HAP-1 (cell line): ENCODE measurements around the gene FN1.
"Not testable (repeated sequence)": the region's sequence is repeated elsewhere in the genome, so short reads cannot be mapped to it uniquely, and the experiment has no call there.

Source experiments
- DNase-seq, 2 experiments: peaks; one replicate each; pipeline ENCODE4 v3.0.0-alpha.2; 2016 to 2020; ENCODE audit warnings: low spot score in 2 of 2
- H3K27me3 ChIP-seq: fragments of 250-450 bp; sonication (Bioruptor Pico); 2 replicates; pipeline ENCODE4 v1.5.1; 2020; ENCODE audit warnings: low read depth, mild to moderate bottlenecking, moderate library complexity
- H3K36me3 ChIP-seq: fragments of 250-450 bp; sonication (Bioruptor Pico); replicated peaks from 2 replicates; pipeline ENCODE4 v1.5.1; 2020; ENCODE audit warnings: mild to moderate bottlenecking
- H3K4me1 ChIP-seq: fragments of 250-450 bp; sonication (Bioruptor Pico); 2 replicates; pipeline ENCODE4 v1.5.1; 2020; ENCODE audit warnings: mild to moderate bottlenecking
- H3K4me3 ChIP-seq: fragments of 250-450 bp; sonication (Bioruptor Pico); 2 replicates; pipeline ENCODE4 v1.5.1; 2020; ENCODE audit warnings: mild to moderate bottlenecking, moderate library complexity
- H3K9me3 ChIP-seq: fragments of 250-450 bp; sonication (Bioruptor Pico); 2 replicates; pipeline ENCODE4 v1.5.1; 2020; ENCODE audit warnings: mild to moderate bottlenecking, moderate library complexity
- in situ Hi-C: fragments of 300-500 bp; cut with MboI; formaldehyde crosslinking; loops from 3 replicates; pipeline ENCODE4 v1.14.3; 2020; ENCODE audit warnings: low sequenced_read_pairs, inconsistent platforms, mixed read lengths

FN1 gene

DNA sequence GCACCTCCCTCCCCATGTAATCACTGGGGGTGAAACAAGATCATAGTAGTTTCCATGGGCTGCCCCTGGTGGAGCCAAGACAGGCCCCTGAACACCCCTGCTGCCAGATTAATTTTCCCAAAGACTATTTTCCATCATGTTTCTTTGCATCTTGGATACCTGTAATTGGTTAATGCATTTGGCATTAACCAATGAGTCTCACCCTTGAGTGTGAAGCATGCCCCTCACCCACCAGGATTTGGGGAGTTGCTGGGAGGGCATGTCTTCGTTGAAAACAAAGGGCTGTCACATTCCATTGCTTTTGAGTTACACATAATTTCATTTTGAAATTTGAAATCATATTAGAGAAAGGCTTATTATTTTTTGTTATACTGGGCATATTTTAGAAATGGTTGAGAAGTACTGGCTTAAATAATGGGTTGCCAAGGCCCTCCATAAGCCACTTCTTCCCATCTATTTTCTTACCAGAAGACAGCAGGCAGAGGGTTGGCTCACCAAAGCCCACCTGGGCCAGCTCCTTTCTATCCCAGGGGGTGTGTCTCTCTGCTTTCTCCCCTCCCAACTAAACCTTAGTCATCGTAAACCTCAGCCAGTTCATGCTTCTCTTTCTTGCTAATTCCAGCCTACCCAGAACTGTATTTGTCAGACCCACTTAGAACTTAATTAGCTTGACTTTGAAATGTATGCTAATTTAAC is 72.3 kb downstream of the FN1 start:
- H3K4me1 ChIP-seq: peaks cover 10% of the 10 kb centered on the region
- peaks cover 42% of the 10 kb centered on the region for H3K36me3 ChIP-seq
- DNase-seq: no peak
- no peak overlapping the region for H3K4me3 ChIP-seq
- in situ Hi-C loops: no loop called here
- H3K27me3 ChIP-seq: no peaks in the 10 kb centered on the region
- no peaks in the 10 kb centered on the region for H3K9me3 ChIP-seq

GRCh38 chr2:215363039-215363438 is 72.8 kb downstream of the FN1 start:
- no peaks in the 10 kb centered on the region for H3K9me3 ChIP-seq
- no peaks in the 10 kb centered on the region for H3K27me3 ChIP-seq
- H3K4me3 ChIP-seq: no peak overlapping the region
- in situ Hi-C loops: no loop called here
- H3K36me3 ChIP-seq: peaks cover 42% of the 10 kb centered on the region
- H3K4me1 ChIP-seq: peaks cover 5% of the 10 kb centered on the region
- DNase-seq: no peak

GRCh38 chr2:215362562-215362904 is 73.3 kb downstream of the FN1 start:
- in situ Hi-C loops: no loop called here
- DNase-seq: no peak
- Histone ChIP-seq H3K4me1 (no peaks in the 10 kb centered on the region), H3K36me3 (peaks cover 42% of the 10 kb centered on the region), H3K9me3 (no peaks in the 10 kb centered on the region), H3K27me3 (no peaks in the 10 kb centered on the region), H3K4me3 (no peak overlapping the region)

GRCh38 chr2:215361876-215362561 is 73.8 kb downstream of the FN1 start:
- Histone ChIP-seq H3K27me3 (no peaks in the 10 kb centered on the region), H3K36me3 (peaks cover 42% of the 10 kb centered on the region), H3K4me3 (no peak overlapping the region), H3K4me1 (no peaks in the 10 kb centered on the region), H3K9me3 (no peaks in the 10 kb centered on the region)
- in situ Hi-C loops: no loop called here
- no peak for DNase-seq

GRCh38 chr2:215361211-215361875 is 74.5 kb downstream of the FN1 start:
- no peak for DNase-seq
- H3K4me3 ChIP-seq: no peak overlapping the region
- H3K36me3 ChIP-seq: peaks cover 39% of the 10 kb centered on the region
- H3K4me1 ChIP-seq: no peaks in the 10 kb centered on the region
- H3K9me3 ChIP-seq: no peaks in the 10 kb centered on the region
- in situ Hi-C loops: no loop called here
- no peaks in the 10 kb centered on the region for H3K27me3 ChIP-seq

DNA sequence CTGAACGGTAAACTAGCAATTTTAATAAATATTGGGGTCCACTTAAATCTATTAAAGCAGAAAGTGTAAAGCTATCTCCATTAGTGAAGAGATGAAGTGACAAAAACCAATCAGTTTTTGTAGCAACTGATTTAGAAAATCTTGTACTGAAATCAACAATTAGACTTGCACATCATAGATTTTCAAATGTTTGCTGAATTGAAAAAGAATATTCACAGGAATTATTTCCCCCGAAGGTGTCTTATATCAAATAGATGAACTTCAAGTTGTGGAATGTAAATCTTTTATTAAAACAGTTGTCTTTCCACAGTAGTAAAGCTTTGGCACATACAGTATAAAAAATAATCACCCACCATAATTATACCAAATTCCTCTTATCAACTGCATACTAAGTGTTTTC is 75.3 kb downstream of the FN1 start:
- H3K36me3 ChIP-seq: peaks cover 39% of the 10 kb centered on the region
- no peak overlapping the region for H3K4me3 ChIP-seq
- no peaks in the 10 kb centered on the region for H3K9me3 ChIP-seq
- DNase-seq: no peak
- no peaks in the 10 kb centered on the region for H3K4me1 ChIP-seq
- in situ Hi-C loops: no loop called here
- no peaks in the 10 kb centered on the region for H3K27me3 ChIP-seq

DNA sequence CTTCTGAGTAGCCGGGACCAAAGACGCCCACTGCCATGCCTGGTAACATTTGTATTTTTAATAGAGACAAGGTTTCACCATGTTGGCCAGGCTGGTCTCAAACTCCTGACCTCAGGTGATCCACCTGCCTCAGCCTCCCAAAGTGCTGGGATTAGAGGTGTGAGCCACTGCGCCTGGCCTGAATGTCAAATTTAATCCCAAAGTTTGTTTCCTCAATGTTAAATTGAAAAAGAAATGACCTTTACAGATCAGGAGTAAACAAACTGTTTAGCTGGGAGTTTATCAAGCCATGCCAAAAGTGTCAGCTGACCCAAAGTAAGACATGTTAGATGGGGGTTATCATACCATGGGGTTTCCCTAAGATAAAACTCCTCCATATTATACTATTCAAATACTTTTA is 75.8 kb downstream of the FN1 start:
- DNase-seq, in situ Hi-C loops, H3K27me3 ChIP-seq, H3K4me3 ChIP-seq, H3K9me3 ChIP-seq, H3K4me1 ChIP-seq: not testable (repeated sequence)
- peaks cover 35% of the 10 kb centered on the region for H3K36me3 ChIP-seq

- no peak for DNase-seq
- in situ Hi-C loops: no loop called here
- H3K4me1 ChIP-seq: no peaks in the 10 kb centered on the region
- H3K36me3 ChIP-seq: peaks cover 30% of the 10 kb centered on the region
- no peak overlapping the region for H3K4me3 ChIP-seq
- no peaks in the 10 kb centered on the region for H3K9me3 ChIP-seq
- H3K27me3 ChIP-seq: no peaks in the 10 kb centered on the region
Measured at GRCh38 chr2:215359576-215359922, 76.3 kb downstream of the FN1 start.

GRCh38 chr2:215358891-215359575 is 76.8 kb downstream of the FN1 start:
- Histone ChIP-seq H3K9me3 (no peaks in the 10 kb centered on the region), H3K27me3 (no peaks in the 10 kb centered on the region), H3K4me1 (no peaks in the 10 kb centered on the region), H3K4me3 (no peak overlapping the region), H3K36me3 (peaks cover 27% of the 10 kb centered on the region)
- no peak for DNase-seq
- in situ Hi-C loops: no loop called here

GRCh38 chr2:215358312-215358845 is 77.5 kb downstream of the FN1 start:
- no peak overlapping the region for H3K4me3 ChIP-seq
- in situ Hi-C loops: no loop called here
- DNase-seq: no peak
- H3K27me3 ChIP-seq: no peaks in the 10 kb centered on the region
- peaks cover 23% of the 10 kb centered on the region for H3K36me3 ChIP-seq
- no peaks in the 10 kb centered on the region for H3K4me1 ChIP-seq
- H3K9me3 ChIP-seq: no peaks in the 10 kb centered on the region

- no peak for DNase-seq
- Histone ChIP-seq H3K27me3 (no peaks in the 10 kb centered on the region), H3K4me1 (no peaks in the 10 kb centered on the region), H3K36me3 (peaks cover 21% of the 10 kb centered on the region), H3K4me3 (no peak overlapping the region), H3K9me3 (no peaks in the 10 kb centered on the region)
- in situ Hi-C loops: no loop called here
Measured at GRCh38 chr2:215357660-215358059, 78.2 kb downstream of the FN1 start.

DNA sequence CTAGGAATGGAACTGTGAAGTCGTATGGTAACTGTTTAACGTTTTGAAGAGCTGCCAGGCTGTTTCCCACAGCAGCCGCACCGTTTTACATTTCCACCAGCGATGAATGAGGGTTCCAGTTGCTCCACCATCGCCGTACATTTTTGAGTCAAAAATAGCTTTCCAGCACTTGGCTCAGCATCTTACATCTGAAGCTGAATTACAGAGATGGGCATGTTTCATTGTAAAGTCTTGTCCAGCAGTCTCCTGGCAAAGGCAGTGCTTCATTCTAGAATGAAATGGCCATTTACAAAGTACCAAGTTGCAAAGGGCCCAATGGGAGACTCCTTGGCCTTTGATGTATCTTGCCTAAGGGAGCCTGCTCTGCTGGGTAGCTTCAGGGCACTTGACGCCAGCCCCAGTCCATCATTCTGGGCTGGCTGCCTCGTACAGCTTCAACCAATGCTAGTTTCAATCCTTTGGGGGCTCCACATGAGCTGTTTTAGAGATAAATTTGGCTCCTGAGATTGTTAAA is 78.9 kb downstream of the FN1 start:
- Histone ChIP-seq H3K4me1 (no peaks in the 10 kb centered on the region), H3K4me3 (no peak overlapping the region), H3K9me3 (no peaks in the 10 kb centered on the region), H3K27me3 (no peaks in the 10 kb centered on the region), H3K36me3 (peaks cover 19% of the 10 kb centered on the region)
- DNase-seq: no peak
- in situ Hi-C loops: no loop called here

DNA sequence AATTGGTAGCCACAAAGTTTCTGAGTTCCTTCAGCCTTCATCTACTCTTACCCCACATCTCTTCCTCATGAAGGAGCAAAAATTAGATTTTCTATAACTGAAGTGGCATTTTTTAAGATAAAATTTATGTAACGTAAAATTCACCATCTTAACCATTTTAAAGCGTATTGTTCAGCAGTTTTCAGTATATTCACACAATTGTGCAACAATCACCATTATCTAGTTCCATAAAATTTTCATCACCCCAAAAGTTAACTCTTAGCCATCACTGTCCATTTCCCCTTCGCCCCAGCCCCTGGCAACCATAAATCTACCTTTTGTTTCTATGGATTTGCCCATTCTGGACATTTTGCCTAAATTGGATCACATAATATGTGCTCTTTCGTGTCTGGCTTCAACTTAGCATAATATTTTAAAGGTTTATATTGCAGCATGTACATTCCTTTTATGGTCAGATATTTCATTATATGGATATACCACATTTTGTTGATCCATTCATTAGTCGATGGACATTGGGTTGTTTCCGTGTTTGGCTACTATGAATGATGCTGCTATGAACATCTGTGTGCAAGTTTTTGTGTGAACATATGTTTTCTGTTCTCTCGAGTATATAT is 79.4 kb downstream of the FN1 start:
- Histone ChIP-seq H3K4me1 (no peaks in the 10 kb centered on the region), H3K36me3 (peaks cover 23% of the 10 kb centered on the region), H3K9me3 (no peaks in the 10 kb centered on the region), H3K4me3 (no peak overlapping the region), H3K27me3 (no peaks in the 10 kb centered on the region)
- no peak for DNase-seq
- in situ Hi-C loops: no loop called here
